Measurements from ENCODE around the gene FALEC.
"Not testable (repeated sequence)": the region's sequence is repeated elsewhere in the genome, so short reads cannot be mapped to it uniquely, and the experiment has no call there.

DNA sequence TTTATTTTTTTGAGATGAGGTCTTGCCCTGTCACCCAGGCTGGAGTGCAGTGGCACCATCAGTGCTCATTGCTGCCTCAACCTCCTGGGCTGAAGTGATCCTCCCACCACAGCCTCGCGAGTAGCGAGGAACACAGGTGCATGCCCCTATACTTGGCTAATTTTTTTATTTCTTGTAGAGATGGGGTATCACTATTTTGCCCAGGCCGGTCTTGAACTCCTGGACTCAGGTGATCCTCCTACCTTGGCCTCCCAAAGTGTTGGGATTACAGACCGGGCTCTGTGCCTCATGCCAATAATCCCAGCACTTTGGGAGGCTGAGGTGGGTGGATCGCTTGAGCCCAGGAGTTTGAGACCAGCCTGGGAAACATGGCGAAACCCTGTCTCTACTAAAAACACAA is 65.9 kb downstream of the FALEC start:
- TF ChIP-seq POLR2AphosphoS5 (IDR thresholded peaks at IDR 0.05; ENCODE audit: insufficient read depth in 1 of 2, low read depth in 1 of 2); POLR2A (IDR thresholded peaks at IDR 0.05): not testable (repeated sequence)

Measured in vagina (tissue), 2 donors.